Stimulated activated CD8-positive, alpha-beta memory T cell treated with anti-CD3 and anti-CD28 coated beads, Interleukin-12 subunit alpha, Interleukin-12 subunit beta, amount 100 ng/mL, for 24 hours (primary cell): ENCODE measurements around the gene PNMA6A.
"Not testable (repeated sequence)": the region's sequence is repeated elsewhere in the genome, so short reads cannot be mapped to it uniquely, and the experiment has no call there.

Source experiments
- DNase-seq: peaks from one replicate; pipeline ENCODE4 v3.0.0-alpha.2; 2020; ENCODE audit errors: extremely low read depth

Gene PNMA6A

GRCh38 chrX:153071909-153072583 lies at the start of gene PNMA6A:
PNMA6A (plus strand) TSS chrX:153072454; CDS start chrX:153073063, 609 bp downstream.
- DNase-seq = not testable (repeated sequence)

- not testable (repeated sequence) for DNase-seq
Measured at GRCh38 chrX:153026501-153026900, 45.8 kb upstream of the PNMA6A start.

GRCh38 chrX:153028487-153028886 lies 43.8 kb upstream of the PNMA6A start:
- DNase-seq = not testable (repeated sequence)

- DNase-seq = no peak
Measured at GRCh38 chrX:153029162-153029561, 43.1 kb upstream of the PNMA6A start.

GRCh38 chrX:153029875-153030274 lies 42.4 kb upstream of the PNMA6A start:
- DNase-seq = no peak

- no peak for DNase-seq
Measured at GRCh38 chrX:153030801-153031200, 41.5 kb upstream of the PNMA6A start.

GRCh38 chrX:153032397-153033118 lies 39.7 kb upstream of the PNMA6A start:
- no peak for DNase-seq

- no peak for DNase-seq
Measured at GRCh38 chrX:153049093-153049492, 23.2 kb upstream of the PNMA6A start.

- no peak for DNase-seq
Measured at GRCh38 chrX:153052534-153052933, 19.7 kb upstream of the PNMA6A start.

GRCh38 chrX:153055871-153056749 lies 16.1 kb upstream of the PNMA6A start, which contains the start of gene PNMA3:
PNMA3 (plus strand) TSS chrX:153056470; CDS start chrX:153057056, 586 bp downstream.
- DNase-seq = no peak

- DNase-seq = no peak
Measured at GRCh38 chrX:153057281-153057680, 15.0 kb upstream of the PNMA6A start.

- DNase-seq = no peak
Measured at GRCh38 chrX:153059191-153060094, 12.8 kb upstream of the PNMA6A start.

GRCh38 chrX:153060095-153060445 lies 12.2 kb upstream of the PNMA6A start:
- DNase-seq = no peak

GRCh38 chrX:153061732-153062131 lies 10.5 kb upstream of the PNMA6A start:
- no peak for DNase-seq

GRCh38 chrX:153063315-153063714 lies 8.9 kb upstream of the PNMA6A start:
- no peak for DNase-seq

- DNase-seq = no peak
Measured at GRCh38 chrX:153064061-153064460, 8.2 kb upstream of the PNMA6A start.

- DNase-seq = no peak
Measured at GRCh38 chrX:153065389-153065788, 6.9 kb upstream of the PNMA6A start.

GRCh38 chrX:153066402-153066801 lies 5.9 kb upstream of the PNMA6A start:
- DNase-seq = not testable (repeated sequence)

GRCh38 chrX:153073331-153073730 lies 1.1 kb downstream of the PNMA6A start:
- DNase-seq = not testable (repeated sequence)

- DNase-seq = no peak
Measured at GRCh38 chrX:153074262-153074899, 2.1 kb downstream of the PNMA6A start.

GRCh38 chrX:153074935-153075334 lies 2.7 kb downstream of the PNMA6A start:
- DNase-seq = no peak
